Stromal cell of bone marrow (primary cell): ENCODE results near the gene EPN2.

Experiments used
- DNase-seq: peaks from one replicate; pipeline ENCODE4 v3.0.0-alpha.2; 2012; ENCODE audit warnings: low read depth

The EPN2 gene

DNA sequence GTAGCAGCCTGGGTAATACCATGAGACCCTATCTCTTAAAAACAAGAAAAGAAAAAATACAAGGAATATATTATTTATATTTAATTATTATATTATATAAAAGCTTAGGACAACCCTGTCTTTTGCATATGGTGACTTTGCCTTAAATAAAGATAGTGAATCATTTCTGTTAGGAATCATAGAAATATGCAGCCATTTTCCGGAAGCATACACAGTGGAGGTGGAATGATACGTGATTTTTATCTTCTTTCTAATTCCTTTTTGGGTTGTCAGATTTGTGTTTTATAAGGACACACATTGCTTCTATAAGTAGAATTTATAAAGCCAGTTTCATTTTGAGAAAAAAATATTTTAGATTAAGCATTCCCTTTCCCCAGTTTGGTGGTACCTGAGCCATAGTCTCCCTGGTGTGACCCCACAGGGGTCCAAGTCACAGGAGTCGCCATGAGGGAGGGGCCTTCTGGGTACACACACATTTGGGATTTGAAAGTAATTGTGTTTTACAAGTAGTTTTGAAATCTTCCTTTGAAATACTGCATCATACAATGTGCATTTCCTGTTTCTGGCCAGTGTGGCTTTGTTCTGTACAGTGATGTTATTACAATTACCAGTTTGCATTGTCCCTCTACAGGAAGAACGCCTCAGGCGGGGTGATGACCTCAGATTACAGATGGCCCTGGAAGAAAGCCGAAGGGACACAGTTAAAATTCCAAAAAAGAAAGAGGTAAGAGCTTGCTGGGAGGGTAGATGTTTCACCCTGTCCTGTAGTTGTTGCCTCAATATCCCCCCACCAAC, 74.5 kb downstream of the EPN2 start:
- no peak for DNase-seq

DNA sequence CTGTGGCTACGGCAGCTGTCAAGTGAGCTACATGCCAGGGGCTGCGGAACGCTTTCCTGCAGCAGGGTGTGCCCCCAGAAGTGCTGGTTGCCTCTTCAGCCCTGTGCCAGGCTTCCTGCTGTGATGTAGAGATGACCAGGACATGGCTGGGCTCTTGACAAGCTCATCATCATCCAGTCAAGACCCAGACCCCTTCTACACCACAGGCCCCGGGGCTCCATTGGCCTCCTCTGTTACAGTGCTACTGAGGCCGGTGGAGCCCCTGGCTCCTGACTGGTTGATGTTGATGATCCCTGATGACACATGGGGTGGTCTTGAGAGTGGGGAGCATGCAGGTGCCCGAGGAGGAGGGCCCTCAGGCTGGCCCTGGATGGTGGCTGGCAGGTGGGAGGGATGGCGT, 75.2 kb downstream of the EPN2 start:
- DNase-seq: no peak

GRCh38 chr17:19313066-19313745, 76.0 kb downstream of the EPN2 start:
- no peak for DNase-seq

GRCh38 chr17:19313746-19314651, 76.8 kb downstream of the EPN2 start:
- no peak for DNase-seq

- DNase-seq: no peak
Observed at GRCh38 chr17:19315104-19315503, 77.9 kb downstream of the EPN2 start.

DNA sequence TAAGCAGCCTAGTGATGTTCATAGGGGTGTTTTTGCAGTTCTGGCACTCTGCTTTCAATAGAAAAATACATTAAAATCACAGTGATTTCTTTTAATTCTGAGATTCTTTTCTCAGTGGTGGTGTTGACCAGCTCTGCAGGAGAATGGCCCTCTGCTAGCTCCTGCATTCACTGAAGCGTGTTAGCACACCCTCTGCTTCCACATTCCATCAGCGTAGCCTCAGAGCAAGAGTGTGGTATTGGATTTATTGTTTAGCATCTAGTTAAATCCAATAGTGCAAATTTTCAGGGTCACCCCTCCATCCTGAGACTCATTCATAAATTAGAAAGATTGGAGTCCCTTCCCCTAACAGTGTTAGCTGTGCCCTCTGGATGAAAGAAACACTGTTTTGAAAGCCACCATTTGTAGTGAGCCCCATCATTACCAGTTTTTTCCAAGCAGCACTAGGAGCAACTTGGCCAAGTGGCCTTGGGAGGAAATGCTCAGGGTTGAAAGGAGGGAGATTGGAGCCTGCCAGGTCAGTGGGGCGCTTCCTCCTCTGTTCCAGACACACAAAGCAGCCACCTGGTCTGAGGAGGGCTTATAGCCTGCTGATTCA, 79.7 kb downstream of the EPN2 start:
- DNase-seq: no peak

DNA sequence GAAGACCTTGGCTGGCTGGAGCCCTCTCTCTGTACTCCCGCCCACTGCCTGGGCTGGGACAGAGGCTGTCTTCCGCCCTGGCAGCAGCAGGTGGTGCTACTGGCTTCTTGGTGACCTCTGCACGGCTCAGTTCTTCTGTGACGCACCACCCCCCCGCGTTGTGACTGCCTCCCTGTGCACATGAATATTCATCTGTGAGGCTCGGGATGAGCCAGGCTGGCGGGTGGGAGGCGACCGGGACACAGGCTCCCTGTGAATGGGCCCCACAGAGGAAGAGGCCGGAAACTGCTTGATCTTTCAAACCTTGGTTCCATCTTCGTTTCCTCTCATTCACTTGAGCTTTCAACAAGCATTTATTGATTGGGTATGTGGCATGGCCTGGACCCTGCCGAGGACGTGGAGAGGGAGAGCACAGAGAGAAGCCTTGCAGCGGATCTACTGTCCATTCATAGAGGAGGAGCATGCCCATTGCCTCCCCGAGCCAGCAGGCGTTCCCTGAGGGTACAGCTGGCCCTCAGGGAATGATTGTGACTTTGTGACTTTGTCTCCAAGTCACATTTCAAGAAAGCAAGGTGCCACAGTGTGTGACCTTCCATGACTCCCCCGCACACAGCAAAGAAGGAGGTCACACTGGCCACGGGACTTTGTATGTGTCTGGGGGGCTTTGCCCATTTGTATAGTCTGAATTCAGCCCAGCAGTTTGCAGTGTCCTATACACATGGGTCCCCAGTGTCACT, 80.4 kb downstream of the EPN2 start:
- no peak for DNase-seq

- DNase-seq: no peak
Observed at GRCh38 chr17:19318611-19319010, 81.4 kb downstream of the EPN2 start.

DNA sequence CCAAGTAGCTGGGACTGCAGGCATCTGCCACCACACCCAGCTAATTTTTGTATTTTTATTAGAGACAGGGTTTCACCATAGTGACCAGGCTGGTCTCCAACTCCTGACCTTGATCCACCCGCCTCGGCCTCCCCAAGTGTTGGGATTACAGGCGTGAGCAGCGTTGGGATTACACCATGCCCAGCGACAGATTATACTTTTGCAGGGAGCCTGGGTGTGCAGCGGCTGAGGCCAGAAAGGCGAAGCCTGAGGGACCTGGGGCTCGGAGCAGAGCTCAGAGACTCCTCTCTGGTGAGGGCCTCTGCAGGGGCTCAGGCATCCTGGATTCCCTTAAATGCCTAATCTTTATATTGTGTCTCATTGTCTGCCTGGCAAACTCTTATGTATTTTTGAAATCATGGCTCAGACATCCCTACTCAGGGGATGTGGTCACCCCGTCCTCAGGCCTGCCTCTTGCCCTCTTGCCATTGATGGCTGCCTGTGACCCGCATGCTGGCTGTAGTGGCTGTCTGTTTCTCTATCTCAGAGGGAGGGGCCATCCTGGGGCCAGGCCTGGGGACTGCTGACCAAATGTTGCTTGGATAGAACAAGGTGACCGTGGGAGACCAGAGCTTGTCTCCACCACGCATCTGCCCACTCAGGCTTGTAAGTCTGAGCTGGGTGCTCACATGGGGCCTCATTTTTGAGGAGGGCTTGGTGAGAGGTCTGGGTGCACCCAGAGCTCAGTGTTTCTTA, 82.8 kb downstream of the EPN2 start:
- DNase-seq: no peak

DNA sequence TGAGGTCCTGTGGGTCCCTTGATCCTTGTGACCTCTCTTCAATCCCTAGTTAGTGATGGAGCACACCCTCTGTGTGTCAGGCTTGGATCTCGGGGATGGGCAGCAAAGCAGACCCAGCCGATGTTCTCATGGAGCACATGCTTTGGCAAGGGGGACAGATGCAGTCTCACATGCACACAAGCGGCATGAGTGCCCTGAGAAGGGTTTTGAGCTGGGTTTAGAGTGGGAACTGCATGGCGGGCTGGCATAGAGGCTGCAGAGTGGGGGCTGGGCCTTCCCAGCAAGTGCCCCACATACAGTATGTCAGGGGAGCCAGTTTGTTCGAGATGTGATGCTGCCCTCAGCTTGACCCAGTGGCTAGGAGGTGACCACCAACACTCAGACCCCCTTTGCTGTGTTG, 83.7 kb downstream of the EPN2 start:
- DNase-seq: no peak

DNA sequence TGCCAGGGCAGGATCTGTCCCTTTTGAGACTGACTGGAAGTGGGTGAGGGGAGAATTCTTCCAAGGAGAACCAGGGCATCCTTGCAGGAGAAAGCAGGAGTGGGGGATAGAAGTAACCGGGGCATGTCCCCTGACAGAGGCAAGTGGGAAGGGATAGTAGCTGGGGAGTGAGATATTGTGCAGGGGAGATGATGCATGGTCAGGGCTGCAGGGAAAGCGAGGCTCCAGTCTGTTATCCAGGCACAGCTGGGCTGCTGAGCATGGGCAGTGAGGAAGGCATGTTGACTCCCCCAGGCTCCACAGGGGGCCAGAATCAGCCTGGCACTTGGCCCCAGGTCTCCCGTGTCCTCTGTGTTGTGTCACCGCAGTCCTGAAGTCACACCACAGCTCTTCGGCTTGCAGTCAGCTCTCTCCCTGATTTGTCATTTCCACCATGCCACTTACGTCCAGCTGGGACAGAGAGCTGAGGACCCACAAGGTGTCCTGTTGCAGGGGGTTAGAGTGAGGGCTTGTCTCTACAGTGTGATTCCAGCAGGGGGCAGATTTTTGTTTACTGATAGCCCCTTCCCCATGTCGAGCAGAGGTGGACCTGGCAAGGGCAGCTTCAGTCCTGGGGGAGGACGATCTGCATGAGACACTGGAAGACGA, 84.4 kb downstream of the EPN2 start:
- DNase-seq: no peak

DNA sequence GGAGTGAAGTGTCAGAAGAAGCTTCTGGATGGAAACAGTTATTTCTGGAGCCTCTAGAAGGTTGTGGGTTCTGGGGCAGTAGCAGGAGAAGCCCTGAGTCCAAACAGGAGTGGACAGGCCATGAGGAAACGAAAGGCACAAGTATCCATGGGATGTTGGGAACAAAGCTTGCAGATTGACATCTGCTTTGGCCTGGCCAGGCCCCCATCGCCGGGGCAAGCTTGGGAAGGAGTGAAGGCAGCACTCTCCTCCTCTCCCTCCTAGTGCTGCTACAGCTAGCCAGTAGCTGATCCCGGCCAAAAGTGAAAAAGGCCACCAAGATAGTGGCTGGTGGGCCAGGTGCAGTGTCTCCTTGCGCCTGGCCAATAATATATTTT, 85.0 kb downstream of the EPN2 start:
- no peak for DNase-seq

GRCh38 chr17:19322861-19323260, 85.7 kb downstream of the EPN2 start:
- no peak for DNase-seq

DNA sequence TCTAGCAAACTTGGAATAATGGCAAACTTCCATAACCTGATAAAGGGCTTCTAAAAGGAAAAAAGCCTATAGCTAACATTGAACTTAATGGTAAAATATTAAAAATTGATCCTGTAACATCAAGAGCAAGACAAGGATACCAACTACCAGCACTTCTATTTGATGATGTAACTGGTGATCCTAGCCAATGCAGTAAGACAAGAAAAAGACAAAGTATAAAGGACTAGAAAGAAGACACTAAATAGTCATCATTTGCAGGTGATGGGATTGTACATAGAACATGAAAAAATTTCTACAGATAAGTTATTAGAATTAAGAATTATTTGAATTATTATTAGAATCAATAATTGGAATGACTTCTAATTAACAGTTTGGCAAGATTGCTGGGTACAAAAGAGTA, 88.4 kb downstream of the EPN2 start:
- DNase-seq: no peak

GRCh38 chr17:19327031-19327783, 90.0 kb downstream of the EPN2 start:
- no peak for DNase-seq

DNA sequence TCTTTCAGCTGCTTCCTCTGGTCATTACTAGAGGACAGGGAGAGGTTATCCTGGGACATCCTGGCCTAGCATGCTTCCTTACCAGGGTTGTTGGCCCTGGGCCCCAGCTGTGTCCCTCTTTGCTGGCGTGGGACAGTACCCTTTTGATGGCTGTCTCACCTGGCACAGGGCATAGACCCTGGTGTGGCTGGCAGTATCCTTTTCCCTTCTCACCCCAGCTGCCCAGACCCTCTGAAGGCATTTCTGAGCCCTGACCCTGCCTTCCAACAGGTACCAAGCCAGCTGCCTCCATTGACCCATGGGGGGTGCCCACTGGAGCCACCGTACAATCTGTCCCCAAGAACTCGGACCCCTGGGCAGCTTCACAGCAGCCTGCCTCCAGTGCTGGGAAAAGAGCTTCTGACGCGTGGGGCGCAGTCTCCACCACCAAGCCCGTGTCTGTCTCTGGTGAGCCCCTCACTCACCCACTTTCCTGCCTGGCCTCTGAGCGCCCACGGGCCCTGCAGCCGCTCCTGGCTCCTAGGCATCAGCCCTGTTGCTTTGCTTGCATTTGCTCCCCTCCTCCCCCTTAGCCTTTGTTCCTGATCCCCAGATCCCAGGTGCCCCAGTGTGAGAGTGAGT, 91.4 kb downstream of the EPN2 start:
- DNase-seq: no peak

DNA sequence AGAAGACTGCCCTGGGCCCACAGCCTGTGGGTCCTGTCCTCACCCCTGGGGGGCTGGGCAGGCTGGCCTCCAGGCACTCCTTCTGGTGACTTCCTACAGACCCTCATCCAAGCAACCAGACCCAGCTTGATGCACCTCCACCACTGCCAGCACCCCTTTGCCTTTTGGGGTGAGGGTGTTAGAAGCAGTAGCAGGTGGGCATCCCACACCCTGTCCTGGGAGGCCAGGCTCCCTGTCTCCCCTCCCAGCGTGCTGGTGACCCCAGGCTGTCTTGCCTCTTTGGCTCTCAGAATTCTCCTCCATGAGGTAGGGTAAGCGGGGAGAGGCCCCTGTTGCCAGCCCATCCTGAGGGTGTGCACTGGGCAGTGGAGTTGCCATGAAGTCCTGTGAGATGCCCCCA, 92.0 kb downstream of the EPN2 start:
- DNase-seq: no peak

- DNase-seq: no peak
Observed at GRCh38 chr17:19329839-19330238, 92.7 kb downstream of the EPN2 start.

GRCh38 chr17:19330271-19330670, 93.1 kb downstream of the EPN2 start:
- DNase-seq: no peak
